Measurements from ENCODE around the gene PNRC2. TPM values are rescaled to one million over a fixed set of nuclear protein-coding genes. Genes with fewer than 3 reads are reported as not detected.

The PNRC2 gene
- total and polyA plus RNA-seq, 2 donors (not counting 3 experiments of a cell fraction or from before 2014, with no cell fraction given), result 70.2 to 77.8 TPM

DNA sequence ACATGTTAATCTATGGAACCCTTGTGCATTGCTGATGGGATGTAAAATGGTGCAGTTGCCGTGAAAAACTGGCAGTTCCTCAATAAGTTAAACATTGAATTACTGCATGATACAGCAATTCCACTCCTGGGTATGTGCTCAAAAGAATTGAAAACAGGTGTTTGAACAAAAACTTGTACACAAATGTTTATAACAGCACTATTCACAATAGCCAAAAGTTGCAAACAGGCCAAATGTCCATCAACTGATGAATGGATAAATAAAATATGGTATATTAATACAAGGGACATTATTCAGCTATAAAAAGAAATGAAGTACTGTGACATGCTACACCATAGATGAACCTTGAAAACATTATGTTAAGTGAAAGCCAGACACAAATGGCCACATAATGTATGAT, 38.2 kb downstream of the PNRC2 start:
- no peak for TF ChIP-seq MYC (IDR thresholded peaks at IDR 0.05; ENCODE audit: low read depth, low read length)
- TF ChIP-seq, protein P1, sequence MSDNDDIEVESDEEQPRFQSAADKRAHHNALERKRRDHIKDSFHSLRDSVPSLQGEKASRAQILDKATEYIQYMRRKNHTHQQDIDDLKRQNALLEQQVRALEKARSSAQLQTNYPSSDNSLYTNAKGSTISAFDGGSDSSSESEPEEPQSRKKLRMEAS (IDR thresholded peaks at IDR 0.05; ENCODE audit: insufficient read depth, insufficient read length), result no peak
- TF ChIP-seq GATA2 (IDR thresholded peaks at IDR 0.05; ENCODE audit: insufficient read depth, insufficient read length, low read depth, low read length), result no peak
- no peak for TF ChIP-seq POLR2AphosphoS5 (IDR thresholded peaks at IDR 0.05; ENCODE audit: insufficient read depth, low read depth, low read length)
- TF ChIP-seq, protein P2, sequence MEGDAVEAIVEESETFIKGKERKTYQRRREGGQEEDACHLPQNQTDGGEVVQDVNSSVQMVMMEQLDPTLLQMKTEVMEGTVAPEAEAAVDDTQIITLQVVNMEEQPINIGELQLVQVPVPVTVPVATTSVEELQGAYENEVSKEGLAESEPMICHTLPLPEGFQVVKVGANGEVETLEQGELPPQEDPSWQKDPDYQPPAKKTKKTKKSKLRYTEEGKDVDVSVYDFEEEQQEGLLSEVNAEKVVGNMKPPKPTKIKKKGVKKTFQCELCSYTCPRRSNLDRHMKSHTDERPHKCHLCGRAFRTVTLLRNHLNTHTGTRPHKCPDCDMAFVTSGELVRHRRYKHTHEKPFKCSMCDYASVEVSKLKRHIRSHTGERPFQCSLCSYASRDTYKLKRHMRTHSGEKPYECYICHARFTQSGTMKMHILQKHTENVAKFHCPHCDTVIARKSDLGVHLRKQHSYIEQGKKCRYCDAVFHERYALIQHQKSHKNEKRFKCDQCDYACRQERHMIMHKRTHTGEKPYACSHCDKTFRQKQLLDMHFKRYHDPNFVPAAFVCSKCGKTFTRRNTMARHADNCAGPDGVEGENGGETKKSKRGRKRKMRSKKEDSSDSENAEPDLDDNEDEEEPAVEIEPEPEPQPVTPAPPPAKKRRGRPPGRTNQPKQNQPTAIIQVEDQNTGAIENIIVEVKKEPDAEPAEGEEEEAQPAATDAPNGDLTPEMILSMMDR (IDR thresholded peaks at IDR 0.05; ENCODE audit: extremely low read depth in 1 of 2, insufficient read depth in 1 of 2, low read depth in 1 of 2, low read length in 2 of 2), result no peak
- TF ChIP-seq FOS (IDR thresholded peaks at IDR 0.05; ENCODE audit: borderline replicate concordance, insufficient read depth, low read length), result no peak
- TF ChIP-seq EZH2 (IDR thresholded peaks at IDR 0.05; ENCODE audit: borderline replicate concordance, low read depth, low read length, severe bottlenecking), result no peak
- TF ChIP-seq JUN (IDR thresholded peaks at IDR 0.05; ENCODE audit: borderline replicate concordance, insufficient read depth, insufficient read length, low read depth), result no peak
- TF ChIP-seq POLR2A (IDR thresholded peaks at IDR 0.05; ENCODE audit: low read depth, low read length), result no peak
- CTCF ChIA-PET, result no interaction called here
- POLR2A ChIA-PET, result no interaction called here
- no peaks in the 10 kb centered on the region for H3K79me2 ChIP-seq (ENCODE audit: control insufficient read depth, insufficient read depth, low read length)
- no peak overlapping the region for H3K4me2 ChIP-seq (ENCODE audit: insufficient read depth, low read length)
- no peaks in the 10 kb centered on the region for H3K9me1 ChIP-seq (replicated peaks; ENCODE audit: control insufficient read depth, extremely low read depth, insufficient read depth, low read length)
- DNase-seq (ENCODE audit: low read depth, low spot score), result no peak
- H3K4me1 ChIP-seq (ENCODE audit: control insufficient read depth, extremely low read depth, insufficient read depth, low read length), result no peaks in the 10 kb centered on the region
- no peak overlapping the region for H3K9ac ChIP-seq (replicated peaks; ENCODE audit: extremely low read depth, insufficient read depth, low read length)
- FAIRE-seq, result no peak
- H3K36me3 ChIP-seq (ENCODE audit: control insufficient read depth in 2 of 2, extremely low read depth in 1 of 2, insufficient read depth in 2 of 2, low read length in 2 of 2), result no peaks in the 10 kb centered on the region
- no TSS peak for BruUV-seq (replicated peaks)
- no peak overlapping the region for H2AFZ ChIP-seq (ENCODE audit: low read depth, low read length)
- intact Hi-C loops (cut with micrococcal nuclease), result no loop called here
- no peaks in the 10 kb centered on the region for H4K20me1 ChIP-seq (replicated peaks; ENCODE audit: control insufficient read depth, extremely low read depth, insufficient read depth, low read length)
- H3K27ac ChIP-seq (ENCODE audit: insufficient read depth, low read depth, low read length), result no peak overlapping the region
- no peaks in the 10 kb centered on the region for H3K27me3 ChIP-seq (ENCODE audit: control insufficient read depth in 2 of 2, insufficient read depth in 2 of 2, low read length in 2 of 2)
- dilution Hi-C loops (cut with MboI; ENCODE audit: extremely low pct_ligation_motif_present, low sequenced_read_pairs), result no loop called here
- H3K4me3 ChIP-seq (replicated peaks in 1 of 3; ENCODE audit: insufficient read depth in 1 of 3, low read depth in 1 of 3, low read length in 3 of 3), result no peak overlapping the region
- H3K9me3 ChIP-seq (replicated peaks; ENCODE audit: control insufficient read depth, insufficient read depth, low read length), result no peaks in the 10 kb centered on the region

Measured in endothelial cell of umbilical vein (primary cell).